Peyer's patch (tissue), 4 donors: ENCODE measurements around the gene CERS4.

Experiments
- CTCF ChIP-seq, 6 experiments: fragments of 450-650 bp in 4 of 6; fragments of 200-600 bp in 2 of 6; sonication (generic) in 1 of 6; IDR thresholded peaks; one replicate each; pipeline ENCODE4 v1.5.1; 2017 to 2019; ENCODE audit warnings: antibody characterized with exemption in 6 of 6, mild to moderate bottlenecking in 3 of 6, moderate library complexity in 1 of 6
- POLR2A ChIP-seq, 2 donors: fragments of 450-650 bp; IDR thresholded peaks; one replicate each; pipeline ENCODE4 v1.5.1; 2017; ENCODE audit warnings: antibody characterized with exemption in 2 of 2, mild to moderate bottlenecking in 2 of 2, moderate library complexity in 2 of 2

- TF ChIP-seq CTCF (IDR thresholded peaks at IDR 0.05) (no peak), POLR2A (IDR thresholded peaks at IDR 0.05) (no peak)
These were observed 33.1 kb downstream of the CERS4 start for GRCh38 chr19:8242211-8242821.
